Hematopoietic multipotent progenitor cell (in vitro differentiated cells): ENCODE results near the gene DCPS. TPM values are rescaled to one million over a fixed set of nuclear protein-coding genes. Genes with fewer than 3 reads are reported as not detected.
A peak's percentile ranks its signal among the peaks of the same experiment; 100 is the strongest.
"Not testable (repeated sequence)": the region's sequence is repeated elsewhere in the genome, so short reads cannot be mapped to it uniquely, and the experiment has no call there.

Experiments
- DNase-seq, 3 donors: peaks; one replicate each; pipeline ENCODE4 v3.0.0-alpha.2; 2011 to 2015; ENCODE audit warnings: low read depth in 2 of 3, low spot score in 2 of 3
- total RNA-seq: library from RNA; depleted of rRNA; stranded (reverse); fragments of >200 nt; gene quantifications from one replicate; pipeline ENCODE4 v1.2.3, GENCODE V29; 2012

DCPS gene
- total RNA-seq, 1 donor: 18.9 TPM

- not testable (repeated sequence) for DNase-seq
Observed at GRCh38 chr11:126374562-126375300, 70.9 kb downstream of the DCPS start.

DNA sequence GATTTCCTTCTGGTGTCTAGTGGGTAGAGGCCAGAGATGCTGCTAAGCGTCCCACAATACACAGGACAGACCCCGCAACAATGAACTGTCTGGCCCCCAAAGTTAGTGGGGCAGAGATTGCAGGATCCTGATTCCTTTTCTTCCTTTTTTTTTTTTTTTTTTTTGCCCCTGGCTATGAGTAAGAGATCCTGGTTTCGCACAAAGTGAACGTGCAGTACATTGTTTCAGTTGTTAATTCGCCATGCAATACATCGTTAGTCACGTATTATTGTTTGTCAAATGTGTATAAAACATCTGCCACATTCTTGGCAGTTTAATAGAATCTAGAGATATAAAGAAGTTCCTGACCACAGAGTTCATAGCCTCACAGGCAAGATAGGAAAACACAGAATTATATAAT lies 71.9 kb downstream of the DCPS start:
- DNase-seq: no peak

- DNase-seq: no peak
Observed at GRCh38 chr11:126378763-126379162, 74.9 kb downstream of the DCPS start.

GRCh38 chr11:126380909-126381308 lies 77.0 kb downstream of the DCPS start:
- no peak for DNase-seq

DNA sequence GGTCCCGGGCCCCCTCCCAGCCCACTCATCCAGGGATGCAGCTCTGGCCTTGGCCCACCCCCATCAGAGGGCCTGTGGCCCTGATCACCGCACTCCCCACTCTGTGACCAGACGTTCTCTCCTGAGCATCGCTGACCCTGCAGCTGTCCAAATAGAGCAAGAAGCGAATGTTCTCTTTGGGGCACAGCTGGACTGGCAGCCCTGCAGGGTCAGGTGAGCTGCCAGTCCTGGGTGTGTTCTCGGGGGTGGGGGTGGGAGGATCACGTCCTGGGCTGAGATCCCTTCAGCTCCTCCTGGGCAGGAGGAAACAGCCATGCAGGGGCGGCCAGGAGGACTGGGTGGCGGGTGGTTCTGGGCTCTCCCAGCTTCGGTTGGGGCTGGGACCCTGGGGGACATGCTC lies 78.1 kb downstream of the DCPS start:
- not testable (repeated sequence) for DNase-seq

- not testable (repeated sequence) for DNase-seq
Observed at GRCh38 chr11:126382641-126383040, 78.8 kb downstream of the DCPS start.

- DNase-seq: no peak
Observed at GRCh38 chr11:126383339-126384335, 79.8 kb downstream of the DCPS start.

- DNase-seq: no peak
Observed at GRCh38 chr11:126384449-126385070, 80.7 kb downstream of the DCPS start.

- no peak for DNase-seq
Observed at GRCh38 chr11:126385991-126386728, 82.3 kb downstream of the DCPS start.

DNA sequence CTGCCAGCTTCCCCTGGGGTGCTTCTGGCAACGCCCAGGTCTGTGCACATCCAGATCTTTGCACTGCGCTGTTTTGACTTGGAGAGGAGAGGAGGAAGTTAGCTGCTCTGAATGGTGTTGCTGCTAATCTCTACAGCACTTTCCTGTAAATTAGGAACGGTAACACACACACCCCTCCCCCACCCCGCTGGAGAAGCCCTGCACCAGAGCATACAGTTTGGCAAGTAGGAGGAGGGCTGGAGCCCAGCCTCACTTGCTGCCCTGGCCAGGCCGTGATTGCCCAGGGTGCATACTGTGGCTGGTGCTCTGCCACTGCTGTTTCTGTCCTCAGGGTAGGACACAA lies 82.8 kb downstream of the DCPS start:
- peak in 2 of 3 donors; percentile 56 to 77 for DNase-seq

- no peak for DNase-seq
Observed at GRCh38 chr11:126387857-126388256, 84.0 kb downstream of the DCPS start.

DNA sequence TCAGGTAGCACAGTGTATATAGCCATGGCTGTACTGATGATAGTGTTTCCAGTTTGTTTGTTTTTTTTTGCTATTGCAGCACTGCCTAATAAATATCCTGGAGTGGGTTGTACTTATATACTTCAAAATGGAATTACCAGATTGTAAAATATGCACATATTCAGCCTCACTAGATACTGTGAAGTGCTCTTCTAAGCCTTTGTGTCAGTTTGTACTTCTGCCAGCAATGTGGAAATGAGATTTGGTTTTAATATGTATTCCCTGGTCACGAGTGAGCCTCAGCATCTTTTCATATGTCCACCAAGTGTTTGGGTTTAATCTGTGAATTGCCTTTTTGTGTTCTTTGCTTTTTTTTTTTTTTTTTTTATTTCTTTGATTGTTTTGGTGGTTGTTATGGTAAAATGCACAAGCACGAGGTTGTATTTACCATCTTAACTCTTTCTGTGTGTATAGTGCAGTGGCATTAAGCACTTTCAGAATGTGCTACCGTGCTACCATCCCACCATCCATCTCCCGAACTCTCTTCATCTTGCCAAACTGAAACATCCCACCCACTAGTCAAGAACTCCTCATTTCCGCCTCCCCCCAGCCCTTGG lies 86.5 kb downstream of the DCPS start:
- DNase-seq: peak in 1 of 3 donors; percentile 42

- DNase-seq: no peak
Observed at GRCh38 chr11:126391286-126391954, 87.6 kb downstream of the DCPS start.

DNA sequence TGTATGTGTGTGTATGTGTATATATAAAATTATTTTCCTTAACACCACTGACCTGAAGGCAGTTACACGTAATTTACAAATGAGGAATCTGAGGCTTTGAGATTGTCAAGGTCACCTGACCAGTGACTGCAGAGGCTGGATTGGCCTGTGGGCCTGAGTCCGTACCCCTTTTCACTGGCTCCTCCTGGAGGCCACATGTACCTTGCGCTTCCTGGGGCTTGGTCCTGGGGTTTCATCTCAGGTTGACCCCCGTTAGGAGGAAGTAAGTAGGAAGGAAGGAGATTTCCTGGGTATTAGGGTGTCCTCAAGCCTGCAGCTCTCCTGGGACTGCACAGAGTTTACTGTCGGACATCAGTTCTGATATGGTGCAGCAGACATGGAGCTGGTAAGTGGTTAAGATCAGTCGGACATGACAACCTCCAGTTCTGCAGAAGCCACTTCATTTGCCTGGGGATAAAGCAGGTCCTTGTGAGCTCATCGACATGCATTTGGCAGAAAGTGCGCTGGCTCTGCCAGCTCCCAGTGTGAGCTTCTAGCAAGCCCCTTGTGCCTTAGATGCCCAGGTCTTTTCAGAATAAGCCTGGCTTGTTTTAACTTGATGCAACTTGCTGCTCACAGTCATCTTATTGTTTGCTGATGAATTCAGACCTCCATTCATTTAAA lies 88.2 kb downstream of the DCPS start:
- peak in 2 of 3 donors; percentile 54 to 64 for DNase-seq

- DNase-seq: peak in 1 of 3 donors; percentile 76
Observed at GRCh38 chr11:126392633-126393013, 88.8 kb downstream of the DCPS start.

- DNase-seq: no peak
Observed at GRCh38 chr11:126393143-126393542, 89.3 kb downstream of the DCPS start.

DNA sequence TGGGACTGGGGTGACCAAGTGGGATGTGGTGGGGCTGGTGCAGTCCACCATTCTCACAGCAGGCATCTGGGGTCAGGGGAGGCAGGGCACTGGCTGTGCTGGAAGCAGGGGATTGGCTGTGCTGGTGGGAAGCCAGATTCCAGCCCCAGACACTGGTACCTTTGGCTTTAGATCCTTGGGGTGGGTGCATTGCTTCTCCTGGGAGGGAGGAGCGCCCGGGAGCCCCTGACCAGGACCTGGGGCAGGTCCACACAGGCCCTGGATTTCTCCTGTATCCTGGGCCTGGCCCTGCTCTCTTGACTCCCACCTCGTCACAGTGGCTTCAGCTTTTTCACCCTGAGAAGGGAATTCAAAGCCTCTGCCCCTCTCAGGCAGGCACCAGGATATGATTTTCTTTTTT lies 90.2 kb downstream of the DCPS start:
- DNase-seq: no peak

DNA sequence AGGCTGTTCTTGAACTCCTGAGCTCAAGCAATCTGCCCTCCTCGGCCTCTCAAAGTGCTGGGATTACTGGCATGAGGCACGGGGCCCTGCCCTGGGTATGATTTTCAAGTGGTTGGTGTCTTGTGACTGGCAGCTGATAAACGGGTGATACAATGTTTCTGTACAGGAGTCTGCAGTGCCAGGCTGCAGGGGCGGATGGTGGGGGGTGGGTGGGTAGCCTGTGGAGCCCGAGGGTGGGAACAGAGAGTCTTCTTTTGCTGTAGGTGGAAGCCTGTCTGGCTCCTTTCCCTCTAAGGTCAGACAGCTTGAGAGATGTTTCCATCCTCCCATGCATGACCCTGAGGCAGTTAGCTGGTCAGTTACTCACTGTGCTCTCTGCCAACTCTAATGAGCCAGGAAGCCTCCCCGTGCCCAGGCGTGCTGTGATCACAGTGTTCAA lies 90.8 kb downstream of the DCPS start:
- not testable (repeated sequence) for DNase-seq
